GM11168 (cell line): ENCODE data around the gene FZR1.

ENCODE experiments used
- in situ Hi-C: fragments of 300-500 bp; cut with MboI; formaldehyde crosslinking; loops from one replicate; pipeline ENCODE4 v1.12.0; 2022; ENCODE audit warnings: low sequenced_read_pairs; ENCODE audit not compliant: unreplicated experiment

Gene FZR1

GRCh38 chr19:3471954-3472655 lies 34.0 kb upstream of the FZR1 start:
- in situ Hi-C loops, result no loop called here

GRCh38 chr19:3474010-3474409 lies 32.1 kb upstream of the FZR1 start:
- in situ Hi-C loops, result no loop called here

- in situ Hi-C loops, result no loop called here
Observed at GRCh38 chr19:3474614-3475013, 31.5 kb upstream of the FZR1 start.

DNA sequence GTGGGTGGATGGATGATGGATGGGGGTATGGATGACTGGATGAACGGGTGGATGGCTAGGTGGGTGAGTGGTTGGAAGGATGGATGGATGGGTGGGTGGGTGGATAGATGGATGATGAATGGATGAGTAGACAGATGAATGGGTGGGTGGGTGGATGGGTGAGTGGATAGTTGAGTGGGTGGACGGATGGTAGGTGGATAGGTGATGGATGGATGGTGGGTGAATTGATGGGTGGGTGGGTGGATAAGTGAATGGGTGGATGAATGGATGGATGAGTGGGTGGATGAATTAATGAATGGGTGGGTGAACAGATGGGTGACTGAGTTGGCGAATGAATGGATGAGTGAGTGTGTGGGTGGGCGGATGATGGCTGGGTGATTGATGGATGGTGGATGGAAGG lies 30.7 kb upstream of the FZR1 start:
- in situ Hi-C loops, result no loop called here

GRCh38 chr19:3476830-3477229 lies 29.3 kb upstream of the FZR1 start:
- in situ Hi-C loops, result no loop called here

DNA sequence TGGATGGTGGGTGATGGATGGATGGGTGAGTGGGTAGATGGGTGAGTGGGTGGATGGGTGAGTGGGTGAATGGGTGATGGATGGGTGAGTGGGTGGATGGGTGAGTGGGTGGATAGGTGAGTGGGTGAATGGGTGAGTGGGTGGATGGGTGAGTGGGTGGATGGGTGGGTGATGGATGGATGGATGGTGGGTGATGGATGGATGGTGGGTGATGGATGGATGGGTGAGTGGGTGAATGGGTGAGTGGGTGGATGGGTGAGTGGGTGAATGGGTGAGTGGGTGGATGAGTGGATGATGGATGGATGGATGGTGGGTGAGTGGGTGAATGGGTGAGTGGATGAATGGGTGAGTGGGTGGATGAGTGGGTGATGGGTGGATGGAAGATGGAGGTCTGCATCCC lies 28.6 kb upstream of the FZR1 start:
- in situ Hi-C loops, result no loop called here

GRCh38 chr19:3477951-3478350 lies 28.2 kb upstream of the FZR1 start:
- in situ Hi-C loops, result no loop called here

DNA sequence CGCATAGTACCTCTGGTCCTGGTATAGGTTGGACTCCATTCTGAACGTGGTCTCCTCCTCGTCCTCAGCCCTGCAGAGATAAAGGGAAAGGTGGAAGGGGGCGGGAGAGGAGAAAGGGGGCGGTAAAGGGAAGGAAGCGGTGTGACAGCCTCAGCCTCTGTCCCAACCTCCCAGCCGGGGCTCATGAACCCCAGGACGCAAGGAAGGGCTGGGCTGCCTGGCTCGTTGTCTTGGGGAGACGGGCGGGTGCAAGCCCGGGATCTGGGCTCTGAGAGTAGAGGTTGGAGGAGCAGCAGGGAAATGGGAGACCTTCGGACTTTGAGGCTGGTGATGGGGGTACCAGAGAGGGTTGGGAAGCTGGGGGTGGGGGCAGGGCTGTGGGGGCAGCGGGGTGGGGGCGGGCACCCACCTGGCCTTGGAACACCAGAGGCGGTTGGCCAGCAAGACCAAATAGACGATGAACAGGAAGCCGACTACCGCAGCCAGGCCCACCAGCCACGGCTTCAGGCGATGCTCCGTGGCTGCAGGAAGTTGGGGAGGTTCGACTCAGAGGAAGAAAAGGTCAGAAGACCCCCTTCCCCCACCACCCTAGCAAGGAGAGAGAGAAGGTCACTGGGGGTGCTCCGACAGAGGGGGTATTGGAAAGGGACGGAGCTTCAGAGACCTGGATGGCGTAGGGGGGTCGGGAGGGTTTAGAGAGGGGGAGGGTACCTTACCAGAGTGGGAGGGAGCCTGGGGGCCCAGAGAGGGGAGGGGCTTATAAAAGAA lies 27.5 kb upstream of the FZR1 start:
- in situ Hi-C loops, result no loop called here

DNA sequence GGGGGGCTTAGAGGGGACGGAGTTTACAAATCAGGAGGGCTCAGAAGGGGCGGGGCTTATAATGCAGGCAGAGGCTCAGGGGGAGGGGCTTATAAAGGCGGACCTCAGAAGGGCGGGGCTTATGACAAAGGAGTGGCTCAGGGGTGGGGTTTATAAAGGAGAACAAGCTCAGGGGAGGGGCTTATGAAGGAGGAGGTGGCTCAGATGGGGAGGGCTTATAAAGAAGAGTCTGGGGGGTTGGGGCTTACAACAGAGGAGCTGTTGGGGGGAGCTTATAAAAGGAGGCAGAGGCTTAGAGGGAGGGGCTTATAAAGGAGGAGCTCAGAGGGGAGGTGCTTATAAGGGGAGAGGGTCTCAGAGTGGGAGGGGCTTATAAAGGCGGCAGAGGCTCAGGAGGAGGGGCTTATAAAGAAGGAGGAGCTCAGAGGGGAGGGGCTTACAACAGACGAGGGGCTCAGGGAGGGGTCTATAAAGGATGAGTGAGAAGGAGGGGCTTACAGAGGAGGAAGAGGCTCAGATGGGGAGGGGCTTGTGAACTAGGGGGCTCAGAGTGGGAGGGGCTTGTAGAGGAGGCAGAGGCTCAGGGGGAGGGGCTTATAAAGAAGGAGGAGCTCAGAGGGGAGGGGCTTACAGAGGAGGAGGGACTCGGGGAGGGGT lies 26.8 kb upstream of the FZR1 start:
- in situ Hi-C loops, result no loop called here

DNA sequence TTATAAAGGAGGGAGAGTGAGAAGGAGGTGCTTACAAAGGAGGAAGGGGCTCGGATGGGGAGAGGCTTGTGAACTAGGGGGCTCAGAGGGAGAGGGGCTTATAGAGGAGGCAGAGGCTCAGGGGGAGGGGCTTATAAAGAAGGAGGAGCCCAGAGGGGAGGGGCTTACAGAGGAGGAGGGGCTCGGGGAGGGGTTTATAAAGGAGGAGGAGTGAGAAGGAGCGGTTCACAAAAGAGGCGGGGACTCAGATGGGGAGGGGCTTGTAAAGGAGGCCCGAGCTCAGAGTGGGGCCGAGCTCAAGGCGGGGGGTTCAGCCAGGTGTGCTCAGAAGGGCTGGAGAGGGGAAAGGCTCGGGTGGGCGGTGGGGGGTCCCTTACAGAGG lies 26.3 kb upstream of the FZR1 start:
- in situ Hi-C loops, result loop anchor here (10.0 kb wide), 1 partner anchor 155 kb away; no protein-coding TSS in a partner anchor

DNA sequence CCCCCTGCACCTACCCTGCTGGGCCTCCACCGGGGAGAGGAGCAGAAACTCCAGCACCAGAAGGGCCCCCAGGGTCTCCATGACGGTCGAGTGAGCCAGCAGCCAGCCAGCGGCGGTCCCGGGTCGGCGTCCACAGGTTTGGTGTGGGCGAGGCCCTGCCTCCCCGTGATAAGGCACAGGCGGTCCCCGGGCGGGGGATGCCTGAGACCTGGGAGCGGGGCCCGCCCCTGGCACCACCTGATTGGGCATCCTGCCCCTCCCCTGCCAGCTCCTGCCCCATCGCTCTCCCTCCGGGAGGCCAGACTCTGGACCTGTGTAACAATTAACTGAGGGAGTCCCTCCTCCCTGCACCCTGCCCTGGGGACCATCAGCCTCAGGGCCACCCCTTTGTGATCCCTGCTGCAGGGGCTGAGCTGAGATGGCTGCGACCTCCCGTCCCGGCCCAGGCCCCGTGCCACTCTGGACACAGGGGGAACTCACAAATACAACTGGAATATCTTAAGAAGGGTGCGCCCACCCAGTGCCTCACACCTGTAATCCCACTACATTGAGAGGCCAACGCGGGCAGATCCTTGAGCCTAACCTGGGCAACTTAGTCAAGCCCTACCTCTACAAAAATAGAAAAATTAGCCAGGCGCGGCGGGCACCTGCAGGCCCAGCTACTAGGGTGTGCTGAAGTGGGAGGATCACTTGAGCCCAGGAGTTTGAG lies 25.6 kb upstream of the FZR1 start, which contains the start of gene SMIM24:
Gene SMIM24 (minus strand): TSS at position 143 of the 709 bp plus-strand sequence. CDS start 62 bp downstream, at position 81.
- in situ Hi-C loops, result loop anchor here (10.0 kb wide), 1 partner anchor 156 kb away; no protein-coding TSS in a partner anchor

DNA sequence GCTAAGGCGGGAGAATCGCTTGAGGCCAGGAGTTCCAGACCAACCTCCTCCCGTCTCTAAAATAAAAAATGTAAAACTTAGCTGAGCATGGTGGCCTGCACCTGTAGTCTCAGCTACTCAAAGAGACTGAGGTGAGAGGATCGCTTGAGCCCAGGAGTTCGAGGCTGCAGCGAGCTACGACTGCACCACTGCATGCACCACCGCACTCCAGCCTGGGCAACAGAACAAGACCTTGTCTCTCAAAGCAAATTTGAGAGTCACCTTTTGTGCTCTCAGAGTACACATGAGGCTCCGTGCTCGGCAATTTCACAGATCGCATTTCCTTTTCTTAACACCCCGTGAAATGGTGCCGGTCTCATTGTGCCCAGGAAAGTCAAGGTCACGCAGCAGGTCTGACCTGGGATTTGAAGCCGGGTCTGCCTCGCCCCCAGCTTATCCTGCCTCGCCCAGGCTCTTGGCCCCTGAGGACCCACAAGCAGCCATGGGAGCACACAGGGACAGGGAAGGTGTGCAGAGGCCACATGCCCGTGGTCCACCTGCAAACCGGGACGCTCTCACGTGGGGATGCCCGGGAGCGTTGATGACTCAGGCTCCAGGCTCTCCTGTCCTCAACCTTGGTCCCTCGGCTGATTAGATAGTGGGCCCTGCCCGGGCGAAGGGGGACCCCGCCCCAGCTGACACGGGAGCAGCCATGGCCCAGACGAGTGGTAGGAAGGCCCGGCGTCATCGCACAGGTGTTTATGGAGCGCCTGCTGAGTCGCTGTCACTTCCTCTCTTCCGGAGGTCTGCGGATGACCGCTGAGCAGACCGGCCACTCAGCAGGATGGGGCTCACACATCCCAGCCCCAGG lies 24.6 kb upstream of the FZR1 start:
- in situ Hi-C loops, result loop anchor here (10.0 kb wide), 1 partner anchor 157 kb away; no protein-coding TSS in a partner anchor

DNA sequence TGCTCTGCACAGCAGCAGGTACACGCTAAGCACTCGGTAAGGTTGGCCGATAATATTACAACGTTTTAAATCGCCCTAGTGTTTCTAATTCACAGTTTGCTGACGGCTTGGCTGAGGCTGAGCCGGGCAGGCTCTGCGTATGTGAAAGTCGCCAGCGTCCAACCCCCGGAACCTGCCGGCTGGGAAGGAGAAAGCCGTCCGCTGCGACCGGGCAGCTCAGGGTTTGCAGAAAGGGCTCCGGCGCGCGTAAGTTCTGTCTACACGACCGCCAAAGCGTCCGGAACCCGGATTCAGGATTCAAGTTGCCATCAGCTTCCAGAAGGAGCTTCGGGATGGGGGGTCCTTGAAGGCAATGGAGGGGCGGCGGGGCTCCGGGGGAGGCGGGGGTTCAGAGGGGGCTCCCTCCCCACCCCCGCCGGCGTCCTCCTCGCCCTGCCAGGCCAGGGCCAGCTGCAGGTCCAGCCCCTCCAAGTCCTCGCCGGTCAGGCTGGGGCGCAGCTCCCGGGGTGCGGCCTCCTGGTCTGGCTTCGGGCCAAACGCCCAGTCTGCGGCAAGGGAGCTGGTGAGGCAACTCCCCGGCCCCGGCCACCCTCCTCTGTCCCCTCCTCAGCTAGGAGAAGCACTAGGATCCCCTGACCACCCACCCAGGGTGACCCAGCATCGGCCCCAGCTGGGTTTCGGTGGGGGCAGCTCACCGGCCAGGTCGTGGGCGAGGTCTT lies 23.4 kb upstream of the FZR1 start:
- in situ Hi-C loops, result loop anchor here (10.0 kb wide), 1 partner anchor 158 kb away; no protein-coding TSS in a partner anchor

DNA sequence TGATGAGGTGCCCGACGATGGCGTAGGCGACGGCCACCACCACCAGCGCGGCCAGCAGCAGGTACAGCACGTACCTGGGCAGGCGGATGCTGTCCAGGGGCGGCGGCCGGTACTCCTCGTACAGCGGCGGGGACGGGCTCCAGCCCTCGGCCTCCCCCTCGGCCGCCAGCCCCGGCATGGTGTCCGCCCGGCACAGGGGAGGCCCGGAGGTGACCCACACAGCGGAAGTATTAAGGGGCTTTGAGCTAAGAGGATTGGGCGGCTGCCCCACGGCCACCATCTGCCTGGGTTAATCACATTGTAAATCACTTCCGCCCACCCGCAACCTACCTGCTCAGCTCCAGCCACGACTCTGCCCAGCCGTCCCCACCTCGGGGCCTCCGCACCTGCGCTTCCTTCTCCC lies 22.9 kb upstream of the FZR1 start, which contains the start of gene SMIM44:
Gene SMIM44 (minus strand): TSS at position 216 of the 403 bp plus-strand sequence. CDS start 38 bp downstream, at position 178.
- in situ Hi-C loops, result loop anchor here (10.0 kb wide), 1 partner anchor 158 kb away; no protein-coding TSS in a partner anchor

- in situ Hi-C loops, result no loop called here
Observed at GRCh38 chr19:3491396-3492119, 14.6 kb upstream of the FZR1 start.

GRCh38 chr19:3492131-3492839 lies 13.8 kb upstream of the FZR1 start:
- in situ Hi-C loops, result no loop called here

- in situ Hi-C loops, result no loop called here
Observed at GRCh38 chr19:3492919-3493318, 13.2 kb upstream of the FZR1 start.
